Stomach (tissue), 9 donors: ENCODE results near the gene NEK7. TPM values are rescaled to one million over a fixed set of nuclear protein-coding genes. Genes with fewer than 3 reads are reported as not detected.
"Not testable (repeated sequence)": the region's sequence is repeated elsewhere in the genome, so short reads cannot be mapped to it uniquely, and the experiment has no call there.

Experiments
- DNase-seq, 2 donors: peaks; one replicate each; pipeline versions ENCODE4 v3.0.0 to v3.0.0-alpha.2; 2013 to 2019
- H3K27ac ChIP-seq, 5 donors: fragments of 200-600 bp in 4 of 5; sonication (generic) in 4 of 5; one replicate each; pipeline ENCODE4 v1.5.1; 2013 to 2019; ENCODE audit warnings: mild to moderate bottlenecking in 1 of 5, moderate library complexity in 1 of 5
- H3K27me3 ChIP-seq, 3 donors: fragments of 200-600 bp; sonication (generic); one replicate each; pipeline ENCODE4 v1.5.1; 2017 to 2019; ENCODE audit warnings: mixed run types in 1 of 3
- H3K36me3 ChIP-seq, 4 donors: fragments of 200-600 bp; sonication (generic); 1 replicate in 3 of 4; 2 replicates in 1 of 4; pipeline ENCODE4 v1.5.1; 2016 to 2019
- H3K4me1 ChIP-seq, 4 donors: fragments of 200-600 bp; sonication (generic); one replicate each; pipeline ENCODE4 v1.5.1; 2016 to 2019
- H3K4me3 ChIP-seq, 4 donors: fragments of 200-600 bp; sonication (generic) in 3 of 4; one replicate each; pipeline ENCODE4 v1.5.1; 2016 to 2019; ENCODE audit warnings: mild to moderate bottlenecking in 1 of 4
- H3K9me3 ChIP-seq, 4 donors: fragments of 200-600 bp; sonication (generic); one replicate each; pipeline ENCODE4 v1.5.1; 2016 to 2019
- EP300 ChIP-seq: sonication (generic); formaldehyde crosslinking; IDR thresholded peaks from one replicate; pipeline ENCODE4 v1.6.1; 2017; ENCODE audit warnings: antibody characterized with exemption
- POLR2A ChIP-seq, 4 donors: fragments of 450-650 bp; IDR thresholded peaks; one replicate each; pipeline ENCODE4 v1.6.1; 2016; ENCODE audit warnings: antibody characterized with exemption in 4 of 4, control low read depth in 2 of 4, mild to moderate bottlenecking in 1 of 4, moderate library complexity in 1 of 4
- POLR2AphosphoS5 ChIP-seq, 3 donors: sonication (generic); formaldehyde crosslinking; IDR thresholded peaks; one replicate each; pipeline ENCODE4 v1.6.1; 2016; ENCODE audit warnings: antibody characterized with exemption in 3 of 3
- WGBS, 5 donors: extraction: QIAGEN DNeasy Blood & Tissue Kit in 3 of 5; methylation state at CpG; one replicate each; pipeline versions ENCODE4 v1.1.5 to v1.1.7; 2013 to 2018; 5-methylcytosine and 5-hydroxymethylcytosine counted together
- intact Hi-C: fragments of 100-400 bp; cut with DNase I; formaldehyde crosslinking; loops from one replicate; pipeline ENCODE4 v1.15.1; 2023; ENCODE audit warnings: low total_unique reads
- polyA plus RNA-seq, 3 donors: library from polyadenylated mRNA; stranded (reverse); fragments of 200-250 nt; gene quantifications; one replicate each; pipeline ENCODE4 v1.2.3, GENCODE V29; 2013
- total RNA-seq, 5 donors: library from RNA; depleted of rRNA; stranded (reverse); fragments of >200 nt; gene quantifications; one replicate each; pipeline versions ENCODE4 v1.1.0 to v1.2.3, GENCODE V29; 2014 to 2016
- TF ChIP-seq, protein P1 (sequence below), 7 experiments: fragments of 450-650 bp in 4 of 7; fragments of 200-600 bp in 3 of 7; sonication (generic) in 3 of 7; IDR thresholded peaks; one replicate each; pipeline ENCODE4 v1.5.1; 2016 to 2019; ENCODE audit warnings: antibody characterized with exemption in 7 of 7, control low read depth in 2 of 7, mild to moderate bottlenecking in 1 of 7
- donor health status: healthy with polysubstance abuse.
- donor health status: Bipolar disorder and iron deficiency.
- donor health status: healthy.

The NEK7 gene
- total and polyA plus RNA-seq, 8 donors, result 13.2 to 116 (median 35.4) TPM

DNA sequence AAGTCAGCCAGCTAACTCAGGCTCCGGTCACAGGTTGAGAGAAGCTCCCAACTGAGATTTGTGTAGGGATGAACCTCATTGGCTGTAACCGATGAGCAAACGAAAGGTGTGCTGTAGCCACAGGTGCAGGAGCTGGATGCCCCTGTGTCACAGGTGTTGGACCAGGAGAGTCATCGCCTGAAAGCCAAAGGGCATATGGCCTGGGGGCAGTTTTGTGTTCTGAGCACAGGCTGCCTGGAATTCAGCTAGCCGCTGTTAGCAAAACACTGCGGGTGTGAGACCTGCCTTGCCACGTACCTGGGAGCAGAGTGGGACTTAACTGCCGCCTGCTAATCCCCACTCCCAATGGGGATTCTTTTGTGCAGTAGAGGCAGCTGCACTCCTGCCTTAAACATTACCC, 55.3 kb downstream of the NEK7 start:
- Histone ChIP-seq H3K4me1 (peaks cover 0 to 7% (median 2%) of the 10 kb centered on the region in 4 donors), H3K9me3 (peaks cover 0 to 11% (median 3%) of the 10 kb centered on the region in 4 donors), H3K27ac (no peak overlapping the region), H3K27me3 (no peaks in the 10 kb centered on the region), H3K36me3 (peaks cover 0 to 16% (median 14%) of the 10 kb centered on the region in 4 donors), H3K4me3 (no peak overlapping the region)
- 97 to 99% (median 98%) methylated on average over 8 of the region's 8 CpGs for WGBS, 5 donors
- DNase-seq, result no peak
- TF ChIP-seq POLR2A (IDR thresholded peaks at IDR 0.05), result no peak
- no peak for TF ChIP-seq POLR2AphosphoS5 (IDR thresholded peaks at IDR 0.05)
- TF ChIP-seq, protein P1, sequence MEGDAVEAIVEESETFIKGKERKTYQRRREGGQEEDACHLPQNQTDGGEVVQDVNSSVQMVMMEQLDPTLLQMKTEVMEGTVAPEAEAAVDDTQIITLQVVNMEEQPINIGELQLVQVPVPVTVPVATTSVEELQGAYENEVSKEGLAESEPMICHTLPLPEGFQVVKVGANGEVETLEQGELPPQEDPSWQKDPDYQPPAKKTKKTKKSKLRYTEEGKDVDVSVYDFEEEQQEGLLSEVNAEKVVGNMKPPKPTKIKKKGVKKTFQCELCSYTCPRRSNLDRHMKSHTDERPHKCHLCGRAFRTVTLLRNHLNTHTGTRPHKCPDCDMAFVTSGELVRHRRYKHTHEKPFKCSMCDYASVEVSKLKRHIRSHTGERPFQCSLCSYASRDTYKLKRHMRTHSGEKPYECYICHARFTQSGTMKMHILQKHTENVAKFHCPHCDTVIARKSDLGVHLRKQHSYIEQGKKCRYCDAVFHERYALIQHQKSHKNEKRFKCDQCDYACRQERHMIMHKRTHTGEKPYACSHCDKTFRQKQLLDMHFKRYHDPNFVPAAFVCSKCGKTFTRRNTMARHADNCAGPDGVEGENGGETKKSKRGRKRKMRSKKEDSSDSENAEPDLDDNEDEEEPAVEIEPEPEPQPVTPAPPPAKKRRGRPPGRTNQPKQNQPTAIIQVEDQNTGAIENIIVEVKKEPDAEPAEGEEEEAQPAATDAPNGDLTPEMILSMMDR (IDR thresholded peaks at IDR 0.05), result no peak
- no peak for TF ChIP-seq EP300
- intact Hi-C loops, result no loop called here

DNA sequence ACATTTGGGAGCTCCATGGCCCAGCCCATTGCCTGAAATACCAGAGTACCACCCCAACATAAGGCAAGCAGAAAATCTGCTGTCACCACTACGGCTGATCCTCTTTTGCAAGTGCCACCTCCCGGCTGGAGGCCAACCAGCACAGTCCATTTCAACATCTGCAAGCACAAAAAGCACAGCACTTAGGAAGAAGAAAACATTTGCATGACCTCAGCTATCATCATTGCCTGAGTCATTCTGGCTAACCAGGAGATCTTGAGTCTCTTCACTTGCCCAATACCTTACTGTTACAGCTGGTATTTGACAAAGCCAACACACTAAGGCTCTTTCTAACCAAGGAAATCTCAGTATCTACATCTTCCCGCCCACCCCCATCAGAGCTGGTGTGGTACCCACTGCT, 55.9 kb downstream of the NEK7 start:
- H3K4me3 ChIP-seq, result no peak overlapping the region
- intact Hi-C loops, result no loop called here
- no peak for DNase-seq
- H3K9me3 ChIP-seq, result peaks cover 0 to 11% (median 3%) of the 10 kb centered on the region in 4 donors
- no peak overlapping the region for H3K27ac ChIP-seq
- TF ChIP-seq EP300 (no peak), POLR2AphosphoS5 (IDR thresholded peaks at IDR 0.05) (no peak), POLR2A (IDR thresholded peaks at IDR 0.05) (no peak)
- TF ChIP-seq, protein P1 (IDR thresholded peaks at IDR 0.05), result no peak
- H3K27me3 ChIP-seq, result no peaks in the 10 kb centered on the region
- H3K4me1 ChIP-seq, result peaks cover 0 to 7% (median 2%) of the 10 kb centered on the region in 4 donors
- WGBS, 5 donors, result 85 to 100% (median 97%) methylated on average over 3 of the region's 3 CpGs
- peaks cover 0 to 16% (median 14%) of the 10 kb centered on the region in 4 donors for H3K36me3 ChIP-seq

DNA sequence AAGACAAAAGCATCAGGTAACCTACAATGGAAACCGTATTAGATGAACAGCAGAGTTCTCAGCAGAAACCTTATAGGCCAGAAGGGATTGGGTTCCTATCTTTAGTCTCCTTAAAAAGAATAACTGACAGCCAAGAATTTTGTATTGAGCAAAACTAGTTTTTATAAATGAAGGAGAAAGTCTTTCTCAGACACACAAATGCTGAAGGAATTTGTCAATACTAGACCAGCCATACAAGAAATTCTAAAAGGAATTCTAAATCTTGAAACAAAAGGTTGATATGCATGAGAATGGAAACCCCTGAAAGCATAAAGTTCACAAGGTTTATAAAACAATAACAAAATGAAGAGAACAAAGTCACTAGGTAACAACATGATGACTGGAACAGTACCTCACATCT, 58.1 kb downstream of the NEK7 start:
- Histone ChIP-seq H3K36me3 (peaks cover 0 to 15% (median 12%) of the 10 kb centered on the region in 4 donors), H3K4me1 (peaks cover 0 to 4% (median under 1%) of the 10 kb centered on the region in 4 donors), H3K4me3 (no peak overlapping the region), H3K27ac (no peak overlapping the region), H3K27me3 (no peaks in the 10 kb centered on the region), H3K9me3 (peaks cover 0 to 11% (median 3%) of the 10 kb centered on the region in 4 donors)
- WGBS, 5 donors, result 94 to 100% (median 99%) methylated on average over 1 of the region's 1 CpG
- TF ChIP-seq, protein P1 (IDR thresholded peaks at IDR 0.05), result no peak
- TF ChIP-seq POLR2AphosphoS5 (IDR thresholded peaks at IDR 0.05), result no peak
- TF ChIP-seq POLR2A (IDR thresholded peaks at IDR 0.05), result no peak
- no peak for TF ChIP-seq EP300
- intact Hi-C loops, result no loop called here
- no peak for DNase-seq

DNA sequence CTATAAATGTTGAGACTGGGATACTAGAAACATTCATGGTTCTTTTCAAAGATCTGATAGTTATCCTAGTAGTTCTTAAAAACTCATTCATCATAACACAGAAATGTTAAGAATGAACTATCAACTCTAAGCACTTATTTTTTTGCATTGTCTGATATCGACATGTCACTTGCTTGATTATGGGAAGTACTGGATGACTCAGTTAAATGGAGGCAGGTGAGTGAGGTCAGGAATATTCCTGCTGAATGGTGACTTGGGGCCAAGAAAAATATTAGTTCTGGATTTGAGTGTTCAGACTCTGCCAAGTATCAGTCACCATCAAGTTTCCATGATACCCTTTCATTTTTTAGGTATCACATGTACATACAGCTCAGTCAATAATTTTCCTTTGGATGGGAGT, 63.6 kb downstream of the NEK7 start:
- 20 to 53% (median 29%) methylated on average over 1 of the region's 1 CpG for WGBS, 5 donors
- Histone ChIP-seq H3K9me3 (peaks cover 0 to 2% (median 0%) of the 10 kb centered on the region in 4 donors), H3K27ac (no peak overlapping the region), H3K4me1 (peaks cover 0 to 15% (median 2%) of the 10 kb centered on the region in 4 donors), H3K27me3 (no peaks in the 10 kb centered on the region), H3K4me3 (no peak overlapping the region), H3K36me3 (no peaks in the 10 kb centered on the region)
- TF ChIP-seq POLR2A (IDR thresholded peaks at IDR 0.05) (no peak), POLR2AphosphoS5 (IDR thresholded peaks at IDR 0.05) (peak in 1 of 3 donors; percentile 21), EP300 (no peak)
- TF ChIP-seq, protein P1 (IDR thresholded peaks at IDR 0.05), result no peak
- peak in 1 of 2 donors; percentile 12 for DNase-seq
- intact Hi-C loops, result no loop called here

DNA sequence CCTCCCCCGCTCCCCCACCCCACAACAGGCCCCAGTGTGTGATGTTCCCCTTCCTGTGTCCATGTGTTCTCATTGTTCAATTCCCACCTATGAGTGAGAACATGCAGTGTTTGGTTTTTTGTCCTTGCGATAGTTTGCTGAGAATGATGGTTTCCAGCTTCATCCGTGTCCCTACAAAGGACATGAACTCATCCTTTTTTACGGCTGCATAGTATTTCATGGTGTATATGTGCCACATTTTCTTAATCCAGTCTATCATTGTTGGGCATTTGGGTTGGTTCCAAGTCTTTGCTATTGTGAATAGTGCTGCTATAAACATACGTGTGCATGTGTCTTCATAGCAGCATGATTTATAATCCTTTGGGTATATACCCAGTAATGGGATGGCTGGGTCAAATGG, 70.2 kb downstream of the NEK7 start:
- DNase-seq, H3K4me1 ChIP-seq, intact Hi-C loops, H3K27me3 ChIP-seq, H3K4me3 ChIP-seq, H3K27ac ChIP-seq, H3K9me3 ChIP-seq, H3K36me3 ChIP-seq: not testable (repeated sequence)
- WGBS, 5 donors, result 89 to 99% (median 97%) methylated on average over 3 to 5 of the region's 5 CpGs

DNA sequence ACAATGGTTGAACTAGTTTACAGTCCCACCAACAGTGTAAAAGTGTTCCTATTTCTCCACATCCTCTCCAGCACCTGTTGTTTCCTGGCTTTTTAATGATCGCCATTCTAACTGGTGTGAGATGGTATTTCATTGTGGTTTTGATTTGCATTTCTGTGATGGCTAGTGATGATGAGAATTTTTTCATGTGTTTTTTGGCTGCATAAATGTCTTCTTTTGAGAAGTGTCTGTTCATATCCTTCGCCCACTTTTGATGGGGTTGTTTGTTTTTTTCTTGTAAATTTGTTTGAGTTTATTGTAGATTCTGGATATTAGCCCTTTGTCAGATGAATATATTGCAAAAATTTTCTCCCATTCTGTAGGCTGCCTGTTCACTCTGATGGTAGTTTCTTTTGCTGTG, 70.7 kb downstream of the NEK7 start:
- H3K4me1 ChIP-seq, H3K36me3 ChIP-seq, H3K27me3 ChIP-seq, H3K27ac ChIP-seq, H3K9me3 ChIP-seq, H3K4me3 ChIP-seq, DNase-seq, intact Hi-C loops: not testable (repeated sequence)
- WGBS, 5 donors, result 90 to 100% (median 94%) methylated on average over 2 of the region's 2 CpGs
